WI38 (cell line): Measurements from ENCODE around the gene PDZD7.

Experiments used
- H3K4me3 ChIP-seq: 2 replicates; pipeline ENCODE4 v1.5.1; 2011; ENCODE audit warnings: low read depth, mild to moderate bottlenecking, control low read depth, low read length
- CTCF ChIP-seq: IDR thresholded peaks from 2 replicates; pipeline ENCODE4 v1.5.1; 2012; ENCODE audit warnings: low read depth, mild to moderate bottlenecking, control low read depth, low read length

The PDZD7 gene

GRCh38 chr10:101031796-101032636 lies 1.1 kb upstream of the PDZD7 start:
- no peak for TF ChIP-seq CTCF
- H3K4me3 ChIP-seq: peak overlapping the region; percentile 95

- no peak for TF ChIP-seq CTCF
- H3K4me3 ChIP-seq: peak overlapping the region; percentile 95
These were observed 317 bp downstream of the PDZD7 start for GRCh38 chr10:101030496-101031127.

GRCh38 chr10:101029520-101030295 lies 1.2 kb downstream of the PDZD7 start:
- no peak for TF ChIP-seq CTCF
- H3K4me3 ChIP-seq: no peak overlapping the region

- no peak for TF ChIP-seq CTCF
- no peak overlapping the region for H3K4me3 ChIP-seq
These were observed 2.2 kb downstream of the PDZD7 start for GRCh38 chr10:101028446-101029337.

- H3K4me3 ChIP-seq: no peak overlapping the region
- TF ChIP-seq CTCF: no peak
These were observed 3.7 kb downstream of the PDZD7 start for GRCh38 chr10:101027106-101027720.

GRCh38 chr10:101022967-101023705 lies 7.8 kb downstream of the PDZD7 start:
- TF ChIP-seq CTCF: no peak
- H3K4me3 ChIP-seq: no peak overlapping the region
